Measurements from ENCODE around the gene ZSCAN26.

DNA sequence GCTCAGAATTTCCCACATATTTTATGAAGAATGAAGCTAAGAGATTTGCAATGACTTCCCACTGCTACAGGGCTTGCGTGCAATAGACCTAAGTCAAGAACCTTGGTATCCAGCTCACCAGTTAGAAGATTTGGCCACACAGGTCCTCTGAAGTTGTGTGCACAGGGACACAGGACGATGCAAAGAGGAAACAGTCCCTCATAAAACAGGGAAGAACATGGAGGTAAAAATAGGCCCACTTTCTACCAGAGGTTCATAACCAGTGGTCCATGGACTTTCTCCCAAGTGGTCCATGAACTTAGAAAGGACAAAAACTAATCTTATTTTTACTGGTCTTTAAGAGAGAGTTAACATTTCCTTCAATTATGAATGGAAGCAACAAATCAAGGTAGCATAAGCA lies 16.2 kb upstream of the ZSCAN26 start:
- TF ChIP-seq EZH2 (IDR thresholded peaks at IDR 0.05; ENCODE audit: insufficient read depth, poor library complexity, severe bottlenecking) (no peak), EZH2phosphoT487 (IDR thresholded peaks at IDR 0.05; ENCODE audit: insufficient read depth, low read depth) (no peak)

Data from GM23248 (cell line).